ENCODE measurements around the gene CCDC102B. TPM values are rescaled to one million over a fixed set of nuclear protein-coding genes. Genes with fewer than 3 reads are reported as not detected.

Gene CCDC102B
- total RNA-seq, 6 experiments from 2014 or later, result 1.2 to 3.5 (median 2.5) TPM

DNA sequence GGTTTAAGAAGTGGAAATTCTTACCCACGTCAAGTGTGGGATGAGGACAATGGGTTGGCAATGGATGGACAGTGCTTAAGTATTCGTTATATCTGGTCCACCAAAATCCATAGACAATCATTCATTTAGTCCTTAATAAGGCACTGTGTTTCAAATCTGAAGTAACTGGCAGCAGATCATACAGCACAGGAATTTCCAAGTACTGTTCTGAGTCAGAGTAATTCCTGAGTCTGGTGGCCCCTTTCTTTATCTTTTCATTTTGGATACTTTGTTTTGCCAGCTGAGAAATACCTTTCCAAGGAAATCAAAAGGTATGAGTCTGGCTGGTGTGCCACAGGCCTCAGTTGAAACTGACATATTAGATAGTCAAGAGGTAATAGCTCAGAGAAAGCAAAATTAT is 31.4 kb upstream of the CCDC102B start:
- Mint-ChIP-seq H3K9me3 (no peaks in the 10 kb centered on the region), H3K4me1 (ENCODE audit: low read depth) (peaks cover 15% of the 10 kb centered on the region), H3K27ac (no peak overlapping the region), H3K36me3 (ENCODE audit: low read depth) (no peaks in the 10 kb centered on the region), H3K27me3 (ENCODE audit: insufficient read depth) (no peaks in the 10 kb centered on the region; the same call in 1 of the 2 replicates), H3K4me3 (no peak overlapping the region)
- no peak for DNase-seq
- TF ChIP-seq, protein P1, sequence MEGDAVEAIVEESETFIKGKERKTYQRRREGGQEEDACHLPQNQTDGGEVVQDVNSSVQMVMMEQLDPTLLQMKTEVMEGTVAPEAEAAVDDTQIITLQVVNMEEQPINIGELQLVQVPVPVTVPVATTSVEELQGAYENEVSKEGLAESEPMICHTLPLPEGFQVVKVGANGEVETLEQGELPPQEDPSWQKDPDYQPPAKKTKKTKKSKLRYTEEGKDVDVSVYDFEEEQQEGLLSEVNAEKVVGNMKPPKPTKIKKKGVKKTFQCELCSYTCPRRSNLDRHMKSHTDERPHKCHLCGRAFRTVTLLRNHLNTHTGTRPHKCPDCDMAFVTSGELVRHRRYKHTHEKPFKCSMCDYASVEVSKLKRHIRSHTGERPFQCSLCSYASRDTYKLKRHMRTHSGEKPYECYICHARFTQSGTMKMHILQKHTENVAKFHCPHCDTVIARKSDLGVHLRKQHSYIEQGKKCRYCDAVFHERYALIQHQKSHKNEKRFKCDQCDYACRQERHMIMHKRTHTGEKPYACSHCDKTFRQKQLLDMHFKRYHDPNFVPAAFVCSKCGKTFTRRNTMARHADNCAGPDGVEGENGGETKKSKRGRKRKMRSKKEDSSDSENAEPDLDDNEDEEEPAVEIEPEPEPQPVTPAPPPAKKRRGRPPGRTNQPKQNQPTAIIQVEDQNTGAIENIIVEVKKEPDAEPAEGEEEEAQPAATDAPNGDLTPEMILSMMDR (IDR thresholded peaks at IDR 0.05), result no peak

DNA sequence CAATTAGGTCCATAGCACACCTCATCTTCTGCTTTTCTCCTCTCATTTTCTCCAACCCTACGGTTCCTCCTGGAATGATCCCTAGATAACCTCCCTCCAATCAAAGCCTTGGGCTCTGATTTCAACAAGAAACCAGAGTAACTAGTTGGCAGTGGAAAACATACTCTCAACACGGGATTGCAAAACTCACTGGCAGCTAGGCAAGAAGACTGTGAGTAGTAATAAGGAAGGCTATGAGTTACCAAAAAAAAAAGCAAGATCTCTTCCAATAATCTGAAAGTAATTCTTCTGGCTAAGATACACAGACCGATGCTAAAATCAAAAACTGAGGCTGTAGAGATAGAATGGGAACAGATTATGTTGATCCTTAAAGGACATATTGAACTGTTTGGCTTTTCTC is 28.4 kb upstream of the CCDC102B start:
- Mint-ChIP-seq H3K27me3 (ENCODE audit: insufficient read depth) (peaks cover 1% of the 10 kb centered on the region), H3K9me3 (no peaks in the 10 kb centered on the region)
- no peak for DNase-seq

DNA sequence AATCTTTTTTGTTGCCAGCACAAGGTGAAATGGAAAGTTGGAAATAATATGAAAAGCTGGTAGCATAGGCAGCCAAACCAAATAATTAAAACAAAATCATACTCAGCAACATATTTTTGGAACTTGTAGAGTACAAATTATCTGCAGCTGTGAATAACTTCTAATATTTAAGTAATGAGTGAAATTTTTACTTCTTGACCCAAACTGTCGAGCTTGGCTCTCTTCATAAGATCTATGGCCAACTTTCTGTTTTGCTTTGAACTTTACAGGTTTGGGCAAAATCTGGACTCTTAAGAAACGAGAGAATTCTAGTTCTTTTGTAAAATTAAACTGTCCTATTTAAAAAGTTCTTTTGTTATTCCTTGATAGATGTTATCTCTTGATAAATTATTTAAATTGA is 25.6 kb upstream of the CCDC102B start:
- Mint-ChIP-seq H3K4me3 (no peak overlapping the region), H3K27me3 (ENCODE audit: insufficient read depth) (peaks cover 1% of the 10 kb centered on the region), H3K27ac (no peak overlapping the region), H3K36me3 (ENCODE audit: low read depth) (no peaks in the 10 kb centered on the region), H3K9me3 (no peaks in the 10 kb centered on the region), H3K4me1 (ENCODE audit: low read depth) (no peaks in the 10 kb centered on the region)
- no peak for DNase-seq
- TF ChIP-seq, protein P1 (IDR thresholded peaks at IDR 0.05), result no peak

More for the DNA sequence above, 28.4 kb upstream of the CCDC102B start:
- TF ChIP-seq, protein P1 (IDR thresholded peaks at IDR 0.05), result no peak
- no peaks in the 10 kb centered on the region for H3K36me3 Mint-ChIP-seq (ENCODE audit: low read depth)
- H3K4me3 Mint-ChIP-seq, result no peak overlapping the region
- H3K27ac Mint-ChIP-seq, result no peak overlapping the region
- no peaks in the 10 kb centered on the region for H3K4me1 Mint-ChIP-seq (ENCODE audit: low read depth)

DNA sequence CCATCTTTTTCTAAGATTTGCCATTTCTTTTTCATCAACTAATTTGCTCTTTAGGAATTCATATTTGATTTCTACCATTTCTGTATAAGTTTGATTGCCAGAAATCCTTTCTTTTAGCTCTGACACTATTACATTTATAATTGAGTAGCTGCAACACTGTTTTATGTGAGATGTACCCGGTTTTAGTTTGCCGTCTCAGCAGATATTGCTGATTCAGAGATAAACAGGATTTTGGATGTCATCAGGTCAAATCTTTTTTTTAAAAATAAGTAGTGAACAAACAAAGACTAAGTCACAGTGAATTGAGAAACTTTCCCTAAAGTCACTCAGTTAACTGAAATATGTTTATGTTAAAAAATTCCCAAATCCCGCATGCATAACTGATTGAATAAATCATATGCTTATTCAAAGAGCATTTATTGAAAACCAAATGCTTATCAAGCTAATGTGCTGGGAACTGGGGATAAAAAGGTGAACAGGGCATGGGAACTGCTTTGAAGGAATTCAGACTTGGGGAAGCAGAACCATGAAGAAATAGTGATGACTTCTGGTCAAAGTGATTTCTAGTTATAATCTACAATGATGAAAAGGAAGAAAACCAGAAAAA is 19.5 kb upstream of the CCDC102B start:
- TF ChIP-seq, protein P1 (IDR thresholded peaks at IDR 0.05), result no peak
- H3K27me3 Mint-ChIP-seq (ENCODE audit: insufficient read depth), result no peaks in the 10 kb centered on the region
- H3K4me1 Mint-ChIP-seq (ENCODE audit: low read depth), result peaks cover 7% of the 10 kb centered on the region; the same call in 1 of the 2 replicates
- DNase-seq, result no peak
- no peak overlapping the region for H3K27ac Mint-ChIP-seq
- no peak overlapping the region for H3K4me3 Mint-ChIP-seq
- H3K9me3 Mint-ChIP-seq, result no peaks in the 10 kb centered on the region
- H3K36me3 Mint-ChIP-seq (ENCODE audit: low read depth), result no peaks in the 10 kb centered on the region

DNA sequence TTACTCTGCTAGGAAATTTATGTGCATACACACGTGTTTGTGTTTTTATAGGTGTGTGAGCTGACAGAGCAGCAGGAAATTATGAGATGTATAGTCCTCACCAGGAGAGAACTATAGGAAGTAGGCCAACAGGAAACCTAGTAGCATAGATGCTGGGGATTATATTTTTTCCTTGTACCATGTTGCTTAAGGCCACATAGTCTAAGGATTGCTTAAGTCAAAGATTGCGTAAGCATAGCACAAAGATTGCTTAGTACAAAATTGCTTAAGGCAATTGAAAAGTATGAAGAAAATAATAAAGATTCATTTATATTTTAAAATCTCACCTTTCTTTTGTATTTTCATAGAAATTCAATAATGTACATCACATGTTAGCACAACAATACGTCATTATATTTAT is 18.7 kb upstream of the CCDC102B start:
- Mint-ChIP-seq H3K36me3 (ENCODE audit: low read depth) (no peaks in the 10 kb centered on the region), H3K27me3 (ENCODE audit: insufficient read depth) (peaks cover 2% of the 10 kb centered on the region; the same call in 1 of the 2 replicates), H3K27ac (no peak overlapping the region), H3K4me3 (no peak overlapping the region), H3K9me3 (no peaks in the 10 kb centered on the region), H3K4me1 (ENCODE audit: low read depth) (peaks cover 7% of the 10 kb centered on the region; the same call in 1 of the 2 replicates)
- DNase-seq, result no peak
- TF ChIP-seq, protein P1 (IDR thresholded peaks at IDR 0.05), result no peak
